Body of pancreas (tissue), 4 donors: Measurements from ENCODE around the gene FBXO2.

Experiments
- CTCF ChIP-seq, 7 experiments: fragments of 450-650 bp in 4 of 7; fragments of 200-600 bp in 3 of 7; sonication (generic) in 3 of 7; IDR thresholded peaks; one replicate each; pipeline ENCODE4 v1.5.1; 2016 to 2019; ENCODE audit warnings: antibody characterized with exemption in 7 of 7
- POLR2A ChIP-seq, 3 donors: fragments of 450-650 bp; IDR thresholded peaks; one replicate each; pipeline ENCODE4 v1.6.1; 2016; ENCODE audit warnings: antibody characterized with exemption in 3 of 3, mild to moderate bottlenecking in 2 of 3

GRCh38 chr1:11697893-11698210 lies 43.6 kb upstream of the FBXO2 start:
- TF ChIP-seq CTCF (IDR thresholded peaks at IDR 0.05) (no peak), POLR2A (IDR thresholded peaks at IDR 0.05) (no peak)
